Measurements from ENCODE around the gene HNRNPR.

GRCh38 chr1:23276531-23276930, 67.6 kb downstream of the HNRNPR start:
- TF ChIP-seq CTCF (conservative IDR thresholded peaks at IDR 0.05; ENCODE audit: low read depth, low read length): no peak
- no peak for TF ChIP-seq EZH2 (IDR thresholded peaks at IDR 0.05; ENCODE audit: borderline replicate concordance, low read depth, low read length, poor library complexity, severe bottlenecking)
